Psoas muscle (tissue), 8 donors: Measurements from ENCODE around the gene PPFIBP2. TPM values are rescaled to one million over a fixed set of nuclear protein-coding genes. Genes with fewer than 3 reads are reported as not detected.

Experiments
- ATAC-seq, 4 donors: fragments of 200-7000 bp; cut with Tn5 transposase; one replicate each; pipeline ENCODE4 v1.9.1; 2020; ENCODE audit warnings: moderate library complexity in 3 of 4, mild to moderate bottlenecking in 2 of 4
- DNase-seq, 2 donors: peaks; one replicate each; pipeline ENCODE4 v3.0.0-alpha.2; 2020
- H3K27ac ChIP-seq: fragments of 200-600 bp; one replicate; pipeline ENCODE4 v1.8.0; 2022
- H3K27me3 ChIP-seq, 3 donors: fragments of 200-600 bp in 1 of 3; one replicate each; pipeline versions ENCODE4 v1.6.1 to v1.8.0; 2013 to 2022; ENCODE audit warnings: low read length in 2 of 3, mild to moderate bottlenecking in 2 of 3, moderate library complexity in 1 of 3; ENCODE audit not compliant: insufficient read depth in 3 of 3
- H3K36me3 ChIP-seq, 2 donors: fragments of 200-600 bp in 1 of 2; one replicate each; pipeline versions ENCODE4 v1.6.1 to v1.8.0; 2013 to 2022; ENCODE audit warnings: low read depth in 1 of 2, mild to moderate bottlenecking in 1 of 2, moderate library complexity in 1 of 2; ENCODE audit not compliant: insufficient read depth in 1 of 2
- H3K4me1 ChIP-seq: fragments of 200-600 bp; one replicate; pipeline ENCODE4 v1.8.0; 2022
- H3K4me3 ChIP-seq: fragments of 200-600 bp; one replicate; pipeline ENCODE4 v1.8.0; 2022; ENCODE audit warnings: mild to moderate bottlenecking
- H3K9me3 ChIP-seq: fragments of 200-600 bp; one replicate; pipeline ENCODE4 v1.8.0; 2022
- CTCF ChIP-seq: fragments of 200-600 bp; IDR thresholded peaks from one replicate; pipeline ENCODE4 v1.8.0; 2022; ENCODE audit warnings: antibody characterized with exemption
- WGBS, 3 donors: extraction: QIAGEN DNeasy Blood & Tissue Kit; methylation state at CpG; one replicate each; pipeline versions ENCODE4 v1.1.6 to v1.1.7; 2013; 5-methylcytosine and 5-hydroxymethylcytosine counted together
- intact Hi-C, 2 donors: fragments of 100-400 bp; cut with DNase I; formaldehyde crosslinking; loops; one replicate each; pipeline versions ENCODE4 v1.11.0 to v1.14.2; 2022
- polyA plus RNA-seq, 3 donors: library from polyadenylated mRNA; stranded (reverse); fragments of 200-250 nt; gene quantifications; one replicate each; pipeline ENCODE4 v1.2.3, GENCODE V29; 2013
- total RNA-seq, 4 donors: library from RNA; stranded (reverse); fragmentation: NEBNext Ultra II Directional in 2 of 4; extraction: Animal tissue kit (Norgen Biotek cat#: 25700) in 2 of 4; gene quantifications; one replicate each; pipeline versions ENCODE4 v1.2.1 to v1.2.4, GENCODE V29; 2021 to 2023
- donor health status: healthy with polysubstance abuse.
- donor health status: DM: no; HTN: no; CAD: no; lungs with moderate emphysema.
- donor health status: Bipolar disorder and iron deficiency.
- donor health status: healthy.
- donor health status: DM: yes; HTN: yes; CAD: no.
- donor health status: DM: no; HTN: no; CAD: no.
- donor health status: DM: no; HTN: no; CAD: no.
- donor health status: DM: yes; HTN: yes; CAD: no.

PPFIBP2 gene
- total and polyA plus RNA-seq, 7 donors, result 7.4 to 54.8 (median 19.7) TPM

- intact Hi-C loops, result loop anchor here (5.0 kb wide), 2 partner anchors 98 to 153 kb away; partner anchors contain the start of gene PPFIBP2 (in 1 of the 2)
- no peaks in the 10 kb centered on the region for H3K4me1 ChIP-seq
- peak; percentile 81 for TF ChIP-seq CTCF
- DNase-seq (peak; percentile 79 to 87), ATAC-seq (peak; percentile 95 to 99 (median 98))
- H3K36me3 ChIP-seq, result peaks cover 3 to 45% of the 10 kb centered on the region in 2 donors
- WGBS, 3 donors, result 52 to 54% (median 53%) methylated on average over 20 of the region's 20 CpGs
- H3K27ac ChIP-seq, result no peak overlapping the region
- H3K9me3 ChIP-seq, result no peaks in the 10 kb centered on the region
- H3K4me3 ChIP-seq, result no peak overlapping the region
- H3K27me3 ChIP-seq, result no peaks in the 10 kb centered on the region
These were observed 151.9 kb downstream of the PPFIBP2 start for GRCh38 chr11:7665473-7666291.

GRCh38 chr11:7666292-7666866 is 152.6 kb downstream of the PPFIBP2 start:
- no peak for TF ChIP-seq CTCF
- Histone ChIP-seq H3K27ac (no peak overlapping the region), H3K4me1 (no peaks in the 10 kb centered on the region), H3K36me3 (peaks cover 3 to 45% of the 10 kb centered on the region in 2 donors), H3K9me3 (no peaks in the 10 kb centered on the region), H3K27me3 (no peaks in the 10 kb centered on the region), H3K4me3 (no peak overlapping the region)
- DNase-seq (no peak), ATAC-seq (no peak)
- intact Hi-C loops, result loop anchor here (5.0 kb wide), 2 partner anchors 99 to 154 kb away; partner anchors contain the start of gene PPFIBP2 (in 1 of the 2)
- 79 to 84% (median 80%) methylated on average over 7 of the region's 7 CpGs for WGBS, 3 donors

- no peak for TF ChIP-seq CTCF
- Histone ChIP-seq H3K27me3 (no peaks in the 10 kb centered on the region), H3K9me3 (no peaks in the 10 kb centered on the region), H3K27ac (no peak overlapping the region), H3K36me3 (peaks cover 3 to 45% of the 10 kb centered on the region in 2 donors), H3K4me1 (no peaks in the 10 kb centered on the region), H3K4me3 (no peak overlapping the region)
- 78 to 88% (median 87%) methylated on average over 2 of the region's 2 CpGs for WGBS, 3 donors
- no peak for DNase-seq
- ATAC-seq, result no peak
- intact Hi-C loops, result loop anchor here (5.0 kb wide), 2 partner anchors 100 to 155 kb away; partner anchors contain the start of gene PPFIBP2 (in 1 of the 2)
These were observed 153.7 kb downstream of the PPFIBP2 start for GRCh38 chr11:7667460-7667859.

GRCh38 chr11:7668464-7668863 is 154.7 kb downstream of the PPFIBP2 start:
- no peak overlapping the region for H3K27ac ChIP-seq
- no peak for DNase-seq
- 65 to 68% (median 67%) methylated on average over 7 of the region's 7 CpGs for WGBS, 3 donors
- intact Hi-C loops, result loop anchor here (5.0 kb wide), 2 partner anchors 101 to 156 kb away; partner anchors contain the start of gene PPFIBP2 (in 1 of the 2)
- peaks cover 0 to 5% (median 5%) of the 10 kb centered on the region in 3 donors for H3K27me3 ChIP-seq
- no peak for TF ChIP-seq CTCF
- no peak for ATAC-seq
- H3K4me3 ChIP-seq, result no peak overlapping the region
- no peaks in the 10 kb centered on the region for H3K4me1 ChIP-seq
- H3K36me3 ChIP-seq, result peaks cover 3 to 45% of the 10 kb centered on the region in 2 donors
- H3K9me3 ChIP-seq, result no peaks in the 10 kb centered on the region
